22Rv1 (cell line): ENCODE results near the gene FTCD.

Experiments used
- CTCF ChIP-seq: fragments of 450-650 bp; IDR thresholded peaks from 2 replicates; pipeline ENCODE4 v1.5.1; 2017; ENCODE audit warnings: mild to moderate bottlenecking
- ZFX ChIP-seq: fragments of 450-650 bp; IDR thresholded peaks from 2 replicates; pipeline ENCODE4 v1.6.1; 2017; ENCODE audit warnings: antibody characterized with exemption, borderline replicate concordance

GRCh38 chr21:46124926-46125845 lies 30.2 kb downstream of the FTCD start:
- TF ChIP-seq ZFX (no peak), CTCF (no peak)
